ENCODE results near the gene DCAF12L1. TPM values are rescaled to one million over a fixed set of nuclear protein-coding genes. Genes with fewer than 3 reads are reported as not detected.

DCAF12L1 gene
- total RNA-seq, result 0.26 TPM in 1 of 2 replicates, not detected in the other

DNA sequence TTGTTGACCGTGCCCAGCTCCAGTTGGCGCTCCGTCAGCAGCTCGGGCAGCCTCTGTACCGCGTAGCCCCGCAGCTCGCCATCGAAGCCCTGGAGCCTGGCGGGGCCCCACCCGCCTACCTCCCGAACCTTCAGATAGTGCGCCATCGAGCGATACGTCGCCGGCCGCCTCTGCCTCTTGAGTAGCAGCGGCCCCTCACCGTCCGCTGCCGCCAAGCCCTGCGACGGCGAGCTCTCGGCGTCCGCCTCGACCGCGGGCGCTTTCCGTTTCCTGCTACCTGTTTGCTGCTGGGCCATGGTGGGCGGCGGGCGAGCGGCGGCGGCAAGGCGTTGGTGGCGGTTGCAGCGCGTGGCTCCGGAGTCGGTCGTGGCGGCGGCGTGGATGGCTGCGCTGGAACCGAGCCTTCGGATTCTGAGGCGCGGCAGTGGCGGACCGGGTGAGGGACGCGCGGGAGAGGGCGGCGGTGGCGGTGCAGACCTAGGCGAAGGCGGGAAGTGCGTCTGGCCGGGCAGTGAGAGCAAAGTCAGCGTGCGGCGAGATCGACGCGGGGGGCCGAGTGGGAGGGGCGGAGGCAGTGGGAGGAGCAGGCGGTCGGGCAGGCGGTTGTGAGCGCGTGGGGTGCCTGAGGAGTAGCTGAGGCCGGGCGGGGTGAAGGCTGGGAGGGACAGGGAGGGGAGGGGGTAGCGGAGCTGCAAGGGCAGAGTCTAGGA is at the start of gene DCAF12L1:
DCAF12L1 (minus strand) TSS at position 502 of the 710 bp plus-strand sequence; CDS start at position 296, 206 bp downstream.

All from epithelial cell of alveolus of lung (primary cell).